HT1080 (cell line): ENCODE measurements around the gene ADAM12. TPM values are rescaled to one million over a fixed set of nuclear protein-coding genes. Genes with fewer than 3 reads are reported as not detected.

Experiments used
- DNase-seq: peaks from one replicate; pipeline ENCODE4 v3.0.0-alpha.2; 2015; ENCODE audit warnings: low read depth
- total RNA-seq: library from RNA; depleted of rRNA; stranded (reverse); fragments of >200 nt; shearing (Covaris generic); gene quantifications from 2 replicates; pipeline ENCODE4 v1.2.3, GENCODE V29; 2014

The ADAM12 gene
- total RNA-seq, 1 experiment from 2014 or later, result 0.50 TPM

DNA sequence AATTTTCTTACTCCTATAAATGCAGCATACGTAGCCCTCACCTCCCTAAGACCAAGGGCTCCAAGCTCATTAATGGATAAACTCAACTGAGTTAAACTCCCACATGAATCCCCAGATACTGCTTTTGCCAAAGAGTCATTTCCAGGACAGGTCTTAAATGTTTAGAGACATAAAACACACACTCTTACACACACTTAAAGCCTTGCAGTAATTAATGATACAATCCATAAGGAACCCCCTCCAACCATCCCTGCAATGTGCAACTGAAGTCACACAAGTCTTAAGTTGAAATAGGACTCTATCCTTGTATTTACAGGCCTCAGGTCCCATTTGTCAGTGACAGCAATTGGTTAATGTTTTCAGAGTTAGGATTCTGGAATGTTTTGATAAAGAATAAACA lies 297.8 kb downstream of the ADAM12 start:
- DNase-seq, result no peak

DNA sequence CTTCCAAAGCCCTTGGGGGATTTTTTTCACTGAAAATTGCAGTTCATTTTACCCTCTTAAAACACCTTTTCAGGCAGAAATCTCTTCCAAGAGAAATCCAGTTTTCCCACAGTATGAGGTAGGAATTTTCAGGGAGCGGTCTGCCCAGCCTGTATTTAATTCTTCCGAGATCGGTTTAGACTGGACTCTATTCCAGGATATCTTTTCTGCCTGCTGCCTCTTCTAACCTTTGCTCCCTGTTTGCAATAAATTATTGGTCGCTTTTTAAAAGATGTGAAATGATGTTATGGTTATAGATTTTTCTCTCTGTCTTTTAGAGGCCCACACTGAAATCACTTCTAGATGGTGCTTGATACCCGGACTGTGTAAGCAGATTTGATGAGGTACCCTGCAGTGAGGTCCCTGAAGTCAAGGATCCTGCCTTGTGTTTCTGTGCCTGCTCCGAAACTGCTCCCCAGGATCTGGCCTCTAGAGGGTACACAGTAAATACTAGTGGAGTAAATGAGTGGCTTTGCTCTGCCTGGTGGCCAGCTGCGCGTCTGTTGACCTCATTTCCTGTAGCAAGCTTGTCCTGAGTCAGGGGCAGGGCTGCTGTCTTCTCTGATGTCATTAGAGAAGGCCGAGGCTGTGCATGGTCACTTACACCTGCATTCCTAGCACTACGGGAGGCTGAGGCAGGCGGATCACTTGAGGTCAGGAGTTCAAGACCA lies 300.3 kb downstream of the ADAM12 start:
- DNase-seq, result peak; percentile 47

DNA sequence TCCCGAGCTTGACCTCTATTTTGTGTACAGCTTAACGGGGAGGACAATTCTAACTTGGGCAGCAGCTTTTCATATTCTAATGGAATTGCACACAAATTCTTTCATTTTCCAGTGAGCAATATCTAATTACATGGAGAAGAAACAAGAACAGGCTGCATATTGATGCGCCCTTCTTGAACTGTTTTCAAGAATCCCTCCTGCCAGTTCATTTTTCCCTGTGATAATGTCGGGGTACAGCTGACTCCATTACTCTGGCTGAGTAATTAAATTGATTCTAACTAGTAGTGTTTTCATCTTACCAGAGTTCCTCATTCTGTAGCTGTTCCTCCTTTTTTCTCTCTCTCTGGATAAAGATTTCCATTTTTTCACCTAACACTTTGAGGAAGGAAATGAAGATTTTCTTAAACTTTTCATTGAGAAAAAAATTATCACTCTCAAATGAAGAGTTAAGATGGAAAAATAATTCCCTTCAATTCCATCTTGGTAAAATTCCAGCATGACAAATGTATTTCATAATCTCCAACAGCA lies 301.1 kb downstream of the ADAM12 start:
- no peak for DNase-seq

DNA sequence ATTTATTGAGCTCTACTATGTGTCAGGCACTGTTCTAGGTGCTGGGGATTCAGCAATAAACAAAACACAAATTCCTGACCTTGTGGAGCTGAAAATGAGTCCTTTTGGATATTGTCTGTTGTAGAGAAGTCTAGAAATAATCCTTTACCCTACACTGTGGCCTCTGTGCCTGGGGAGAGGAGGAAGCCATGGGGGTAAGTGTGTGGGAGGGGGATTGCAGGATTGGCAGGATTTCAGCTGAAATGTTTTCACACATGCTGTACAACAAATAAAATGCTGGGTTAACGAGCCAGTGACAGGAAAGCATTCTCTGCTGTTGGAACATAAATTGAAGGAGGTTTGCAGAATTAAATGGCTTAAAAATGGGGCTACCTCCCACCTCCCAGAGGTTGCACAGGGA lies 302.5 kb downstream of the ADAM12 start:
- no peak for DNase-seq

DNA sequence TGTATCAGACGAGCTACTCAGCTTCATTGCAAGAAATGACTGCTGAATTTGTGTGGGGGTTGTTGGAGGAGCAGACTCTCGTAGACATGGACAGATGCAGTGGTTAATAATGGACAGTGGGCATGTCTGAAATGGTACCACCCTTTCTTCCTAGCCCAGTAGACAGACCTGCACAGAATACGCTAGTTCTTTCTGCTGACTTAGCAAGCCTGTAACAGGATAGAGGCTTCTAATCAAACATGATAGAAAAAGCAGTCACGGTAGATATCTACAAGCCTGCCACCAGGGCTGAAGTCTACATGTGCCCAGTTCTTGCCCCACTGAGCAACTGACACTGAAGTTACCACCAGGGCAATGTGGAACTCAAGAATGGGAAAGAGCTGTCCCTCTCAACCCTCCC lies 303.9 kb downstream of the ADAM12 start:
- DNase-seq, result no peak

DNA sequence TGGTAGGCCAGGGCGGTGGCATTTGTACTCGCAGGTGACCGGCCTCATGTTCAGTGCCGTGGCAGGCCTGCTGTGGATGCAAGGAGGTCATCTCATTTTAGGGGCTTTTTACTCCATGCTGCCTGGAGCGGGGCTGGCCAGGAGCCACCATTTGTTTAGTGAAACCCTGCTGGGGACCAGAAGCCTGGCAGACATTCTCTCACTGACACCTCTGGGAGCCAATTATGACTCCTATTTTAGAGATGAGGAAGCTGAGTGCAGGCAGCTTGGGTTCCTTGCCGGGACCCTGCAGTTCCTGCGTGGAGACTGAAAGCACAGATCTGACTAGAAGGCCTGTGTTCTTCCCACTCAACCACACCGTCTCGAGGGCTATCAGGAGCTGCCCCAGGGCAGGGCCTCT lies 305.3 kb downstream of the ADAM12 start:
- no peak for DNase-seq

DNA sequence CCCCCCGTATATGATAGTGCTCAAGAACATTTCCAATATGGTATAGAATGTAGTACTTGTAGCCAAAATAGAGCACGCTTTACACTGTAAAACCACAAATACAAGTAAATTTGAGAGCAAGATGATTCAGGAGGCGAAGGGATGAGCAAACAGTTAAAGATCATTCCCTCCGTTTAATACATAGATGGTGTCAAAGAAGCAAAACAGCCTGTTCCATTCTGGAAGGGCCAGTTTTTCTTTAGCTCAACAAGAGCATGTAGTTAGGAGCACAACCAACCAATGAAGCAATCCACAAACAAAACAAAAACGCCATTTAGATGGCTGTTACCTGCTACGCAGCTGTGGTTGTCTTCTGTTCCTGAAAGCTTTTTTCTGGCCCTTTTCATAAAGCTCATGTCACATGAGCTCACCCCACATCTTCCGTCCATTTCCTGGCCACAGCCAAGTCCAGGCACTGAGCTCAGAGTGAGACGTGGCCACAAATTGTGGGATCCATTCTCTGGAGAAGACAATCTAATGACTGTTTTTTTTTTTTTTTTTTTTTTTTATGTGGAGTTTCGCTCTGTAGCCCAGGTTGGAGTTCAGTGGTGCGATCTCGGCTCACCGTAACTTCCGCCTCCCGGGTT lies 306.3 kb downstream of the ADAM12 start:
- DNase-seq, result no peak

DNA sequence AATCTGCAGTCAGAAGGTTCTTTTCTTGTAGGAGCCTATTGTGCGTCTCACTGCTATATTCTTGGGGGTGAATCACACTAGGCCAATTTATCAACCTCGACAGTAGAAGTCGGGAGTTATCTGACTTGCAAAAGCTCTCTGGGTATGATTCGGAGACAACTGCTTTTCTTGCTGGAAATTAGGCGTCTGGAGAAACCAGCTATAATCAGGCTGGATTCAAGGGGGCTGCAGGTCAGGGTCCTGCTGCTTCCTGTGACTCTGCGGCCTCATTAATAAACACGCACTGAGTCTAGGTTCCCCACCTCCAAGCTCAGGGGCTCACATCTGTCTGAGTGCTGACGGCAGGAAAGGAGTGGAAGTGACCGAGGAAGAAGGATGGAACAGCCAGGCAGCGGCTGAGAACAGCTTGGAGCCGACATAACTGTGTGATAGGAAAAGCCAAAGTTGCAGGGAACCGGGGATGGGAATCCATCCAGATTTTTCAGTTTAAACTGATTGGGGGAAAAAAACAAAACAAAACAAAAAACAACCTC lies 307.3 kb downstream of the ADAM12 start:
- DNase-seq, result peak; percentile 40

DNA sequence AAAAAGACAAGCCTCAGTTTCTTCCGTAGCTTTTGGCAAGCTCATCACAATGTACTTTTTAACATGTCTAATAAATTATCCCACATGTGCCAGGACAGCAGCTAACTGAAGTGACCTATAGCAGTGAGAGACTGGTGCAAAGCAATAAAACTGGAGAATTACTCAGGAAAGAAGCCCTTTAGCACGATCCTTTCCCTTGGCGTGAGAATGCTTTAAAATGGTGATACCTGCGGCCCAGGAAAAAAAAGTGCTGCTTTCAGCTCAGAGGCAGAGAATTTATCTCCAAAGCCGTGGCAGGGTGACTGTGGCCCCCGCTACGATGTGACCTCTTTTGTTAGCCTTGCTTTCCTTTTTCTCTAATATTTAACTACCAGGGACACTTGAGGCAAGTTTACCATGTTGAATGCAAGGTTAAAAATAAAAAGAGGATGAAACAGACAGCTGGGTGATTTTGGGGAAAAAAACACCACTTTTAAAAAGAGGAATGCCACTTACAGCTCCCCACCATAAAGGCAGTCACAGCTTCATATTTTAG lies 307.9 kb downstream of the ADAM12 start:
- DNase-seq, result no peak

DNA sequence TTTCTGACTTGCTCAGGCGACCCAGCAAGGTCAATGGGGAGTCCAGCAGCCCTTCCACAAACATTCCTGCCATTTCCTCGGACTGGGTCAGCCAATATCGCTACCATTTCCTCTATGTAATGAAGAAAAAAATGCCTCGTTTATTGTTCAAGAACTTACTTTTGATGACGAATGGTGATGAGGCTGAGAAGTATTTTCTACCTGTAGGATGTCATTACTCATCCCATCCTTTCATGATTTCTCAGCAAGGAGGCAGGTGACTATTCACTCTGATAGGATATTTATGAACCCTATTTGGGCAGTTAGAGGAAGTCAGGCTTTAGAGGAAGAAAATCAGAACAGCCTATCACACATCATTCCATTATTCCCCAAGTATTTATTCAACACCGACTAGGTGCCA lies 313.3 kb downstream of the ADAM12 start:
- peak; percentile 60 for DNase-seq

DNA sequence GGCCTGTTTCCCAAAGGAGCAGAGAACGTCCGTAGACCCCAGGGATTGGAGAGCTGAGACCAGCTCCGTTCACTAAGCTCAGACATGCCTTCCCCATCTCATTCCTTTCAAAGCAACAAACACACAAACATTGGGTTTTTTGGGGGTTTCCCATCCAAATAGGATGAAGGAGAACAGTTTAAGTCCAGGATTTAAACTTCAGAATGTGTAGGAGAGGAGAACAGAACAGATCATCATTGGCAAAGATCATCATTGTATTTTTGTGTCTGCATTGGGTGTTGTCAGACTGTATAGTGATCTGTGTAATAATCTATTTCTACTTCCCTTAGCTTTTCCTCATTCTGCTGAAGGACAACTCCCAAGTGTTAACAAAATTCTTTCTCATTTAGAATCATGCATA lies 314.0 kb downstream of the ADAM12 start:
- DNase-seq, result no peak

DNA sequence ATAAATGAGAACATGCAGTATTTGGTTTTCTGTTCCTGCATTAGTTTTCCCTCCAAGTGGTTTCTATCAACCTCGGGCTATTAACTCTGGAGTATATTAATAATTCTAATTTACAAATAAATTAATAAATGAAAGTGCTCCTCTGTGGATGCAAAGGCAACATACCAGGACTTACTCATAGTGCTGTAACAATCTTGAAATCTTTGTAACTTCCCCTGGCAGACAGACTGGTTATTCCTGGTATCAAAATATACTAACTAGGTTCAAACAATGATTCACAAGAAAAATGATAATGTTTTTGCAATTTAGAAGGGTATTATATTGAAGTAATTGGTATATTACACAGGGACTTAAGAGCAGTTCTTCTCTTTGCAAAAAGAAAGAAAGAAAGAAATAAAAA lies 314.7 kb downstream of the ADAM12 start:
- no peak for DNase-seq

DNA sequence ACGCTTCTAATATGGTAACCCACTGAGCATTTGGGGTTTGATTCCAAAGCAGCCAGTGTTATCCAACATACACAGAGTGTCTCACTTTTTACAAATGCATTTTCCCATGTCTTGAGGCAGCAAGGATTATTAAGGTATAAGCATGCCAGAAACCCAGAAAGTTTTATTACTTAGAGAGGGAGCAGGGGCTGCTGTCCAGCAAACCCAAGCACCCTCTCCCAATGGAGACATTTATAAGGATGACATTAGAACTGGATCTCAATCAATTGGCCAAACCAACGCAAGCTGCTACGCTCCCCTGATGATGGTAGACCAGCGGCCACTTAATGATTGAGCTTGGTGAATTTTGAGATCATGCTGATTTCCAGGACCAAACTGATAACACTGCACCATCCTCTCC lies 315.7 kb downstream of the ADAM12 start:
- no peak for DNase-seq

DNA sequence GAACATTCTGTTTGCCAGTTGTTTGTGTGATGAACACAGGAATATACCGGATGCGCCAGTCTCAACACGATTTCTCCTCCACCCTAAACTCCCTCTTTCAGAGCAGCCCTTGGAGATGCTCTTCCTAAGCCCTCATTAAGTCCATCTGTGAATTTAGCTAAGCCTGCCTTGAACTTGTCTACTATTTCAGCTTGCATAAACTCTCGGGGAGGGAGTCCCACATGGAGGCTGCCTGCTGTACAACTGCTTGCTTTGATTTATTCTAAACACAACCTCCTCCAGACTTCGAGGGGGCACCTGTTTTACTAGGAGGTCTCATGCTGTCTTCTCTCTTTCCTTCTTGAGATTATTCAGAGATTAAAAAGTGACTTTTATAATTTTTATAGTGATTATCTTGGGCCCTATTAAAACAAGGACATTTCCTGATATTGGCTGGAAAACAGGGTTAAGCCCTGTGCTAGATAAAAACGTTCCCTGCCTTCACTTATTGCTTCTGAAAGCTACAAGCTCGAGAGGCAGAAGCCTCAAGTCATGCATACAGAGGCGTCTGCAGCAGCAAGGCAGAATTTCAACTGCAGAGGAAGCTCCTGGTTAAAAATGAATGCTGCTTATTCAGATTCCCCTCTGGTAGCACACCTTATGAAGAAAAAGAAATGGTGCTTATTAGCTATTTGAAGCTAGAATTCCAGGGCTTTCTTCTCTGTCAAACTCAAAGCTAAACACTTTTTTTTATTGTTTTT lies 317.6 kb downstream of the ADAM12 start:
- no peak for DNase-seq

DNA sequence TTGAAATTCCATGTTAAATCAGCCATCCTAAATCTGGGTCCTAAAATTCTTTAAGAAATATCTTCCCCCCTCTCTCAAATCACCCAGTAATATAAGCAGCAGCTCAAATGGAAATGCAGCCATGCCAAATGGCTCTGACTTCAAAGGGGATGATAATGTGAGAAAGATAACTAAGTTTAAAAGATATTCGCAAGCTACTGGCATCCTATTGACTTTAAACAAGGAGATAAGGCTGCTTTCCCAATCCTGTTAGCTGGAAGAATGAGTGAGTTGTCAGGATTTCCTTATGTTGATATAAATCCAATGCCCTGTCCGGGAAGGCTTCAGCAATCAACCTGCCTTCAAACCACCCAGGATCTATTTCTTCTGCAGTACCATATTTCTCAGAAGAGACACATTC lies 320.0 kb downstream of the ADAM12 start:
- no peak for DNase-seq

DNA sequence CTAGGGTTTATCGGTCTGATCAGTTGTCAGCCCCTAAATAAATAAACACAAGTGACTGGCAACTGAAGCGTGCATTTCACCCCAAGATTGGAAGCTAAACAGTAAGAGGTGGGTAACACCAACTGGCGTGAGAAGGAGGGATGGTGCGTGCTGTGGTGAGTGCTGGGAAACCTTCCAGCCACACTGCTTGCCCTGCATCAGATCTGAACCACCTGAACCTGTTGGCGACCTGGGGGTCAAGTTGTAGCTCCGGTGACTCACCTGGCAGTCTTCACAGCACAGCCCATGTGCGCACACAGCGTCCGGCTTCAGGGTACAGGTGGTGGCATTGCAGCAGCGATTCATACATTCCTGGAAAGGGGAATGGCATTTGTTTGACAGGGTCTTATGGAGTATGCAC lies 321.8 kb downstream of the ADAM12 start:
- no peak for DNase-seq

DNA sequence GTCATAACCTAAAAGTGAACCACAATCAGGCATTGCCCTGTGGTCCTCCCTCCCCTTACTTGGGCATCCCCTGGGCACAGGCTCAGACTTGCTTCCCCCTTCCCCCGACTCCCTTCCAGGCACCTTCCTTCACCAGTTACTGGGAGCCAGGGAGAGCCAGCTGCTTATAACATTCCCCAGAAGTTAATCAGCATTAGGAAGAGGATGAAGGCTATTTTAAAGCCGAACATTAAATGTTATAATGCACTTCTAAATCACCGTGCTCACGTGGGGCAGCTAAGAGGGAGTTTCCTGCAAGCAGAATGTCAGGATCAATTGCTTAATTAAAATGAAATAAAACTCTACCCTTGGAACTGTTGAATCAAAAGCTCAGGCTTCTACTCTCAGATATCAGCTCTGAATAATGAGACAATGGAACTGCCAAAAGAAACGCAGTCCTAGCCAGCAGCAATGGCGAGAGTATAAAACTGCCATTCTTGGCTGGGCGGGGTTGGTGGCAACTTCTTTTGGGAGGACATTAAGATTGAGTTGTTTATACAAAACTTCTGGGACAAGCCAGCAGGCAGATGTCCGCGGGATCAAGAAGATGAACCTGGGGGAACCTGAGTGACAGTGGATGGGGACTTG lies 322.4 kb downstream of the ADAM12 start:
- no peak for DNase-seq

DNA sequence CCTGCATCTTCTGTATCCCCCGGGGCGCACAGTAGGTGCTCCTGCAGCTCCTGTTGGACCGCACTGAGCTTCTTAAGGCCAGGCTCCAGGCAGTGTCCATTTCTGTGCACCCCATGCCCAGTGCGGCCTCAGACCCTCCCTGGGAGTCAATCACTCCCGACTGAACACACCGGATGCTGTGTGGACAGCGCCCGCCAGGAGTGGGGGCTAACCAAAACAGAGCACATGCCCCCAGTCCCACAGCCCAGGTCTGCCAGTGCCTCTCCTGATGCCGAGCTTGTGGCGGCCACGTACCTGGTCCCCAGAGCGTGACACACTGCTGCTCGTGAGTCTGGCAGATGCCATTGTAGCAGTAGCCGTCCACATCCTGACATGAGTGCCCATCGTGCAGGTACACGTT lies 323.8 kb downstream of the ADAM12 start:
- DNase-seq, result no peak

DNA sequence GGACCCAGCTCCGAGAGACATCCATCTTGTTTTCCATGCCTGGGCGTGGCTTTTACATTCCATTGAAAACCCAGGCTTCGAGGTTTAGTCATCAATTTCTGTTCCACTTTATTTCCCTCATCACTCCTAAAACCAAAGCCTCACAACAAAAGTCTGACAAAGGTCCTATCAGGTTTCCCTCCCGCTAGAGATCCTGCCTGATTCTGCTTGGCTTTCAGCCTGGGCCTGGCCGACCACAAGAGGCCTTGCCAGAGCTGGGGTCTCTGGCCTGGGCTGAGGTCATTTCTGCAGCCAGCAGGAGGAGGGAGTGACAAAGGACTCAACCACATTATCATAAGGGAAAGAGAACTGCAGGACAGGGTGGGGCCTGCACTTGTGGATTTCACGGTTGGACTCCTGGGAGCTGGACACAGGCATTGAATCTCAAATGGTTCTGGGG lies 324.9 kb downstream of the ADAM12 start:
- DNase-seq, result peak; percentile 91

DNA sequence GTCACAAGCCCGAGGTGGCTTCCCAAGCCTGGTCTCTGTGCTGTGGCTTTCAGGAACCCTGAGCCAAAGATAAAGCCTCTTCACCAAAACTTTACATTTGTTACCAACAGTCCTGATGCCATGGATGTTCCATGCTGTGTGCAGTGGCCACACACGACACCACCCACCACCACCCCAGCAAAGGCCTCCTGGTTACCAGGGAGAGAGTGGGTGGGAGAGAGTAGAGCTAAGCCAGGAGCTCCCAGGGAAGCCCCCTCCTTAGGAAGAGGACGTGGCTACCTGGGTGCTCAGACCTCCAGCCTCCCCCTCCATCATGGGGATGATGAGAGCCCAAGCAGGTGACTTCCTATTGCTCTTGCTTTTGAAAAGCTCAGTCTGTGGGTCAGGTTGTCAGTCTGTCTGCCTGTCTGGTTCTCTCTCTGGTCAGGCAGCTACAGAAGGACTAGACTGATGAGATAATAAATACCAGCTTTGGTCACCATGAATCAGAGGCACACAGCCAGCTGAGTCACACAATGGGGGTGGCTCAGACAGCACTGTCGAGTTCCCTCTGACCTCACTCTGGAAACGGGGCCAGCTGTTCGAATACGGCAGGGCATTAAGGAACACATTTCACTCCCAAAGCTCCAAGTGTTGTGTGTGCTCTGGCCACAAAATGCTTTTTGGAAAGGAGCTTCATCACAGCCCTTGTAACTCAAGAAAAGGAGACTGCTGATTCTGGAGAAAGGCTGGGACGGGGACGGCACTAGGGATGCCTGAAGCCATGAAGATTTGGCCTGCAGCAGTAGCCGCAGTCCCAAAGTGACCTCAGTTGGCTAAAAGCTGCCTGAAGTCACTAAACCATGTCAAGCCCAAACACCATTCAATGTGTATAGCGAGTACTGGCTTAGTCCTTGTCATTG lies 325.9 kb downstream of the ADAM12 start:
- peak; percentile 97 for DNase-seq
